SK-N-SH treated with all-trans-retinoic acid at 6 μM for 48 hours (cell line): ENCODE results near the gene GRM4.

Experiments used
- ARNTL ChIP-seq: fragments of 450-650 bp; formaldehyde crosslinking; IDR thresholded peaks from 2 replicates; pipeline ENCODE4 v1.5.0; 2020; ENCODE audit warnings: low read depth, mild to moderate bottlenecking, moderate library complexity, borderline replicate concordance
- BACH2 ChIP-seq: fragments of 250-450 bp; sonication (Bioruptor Pico); IDR thresholded peaks from 2 replicates; pipeline ENCODE4 v1.9.0; 2021; ENCODE audit warnings: mild to moderate bottlenecking, borderline replicate concordance
- CREB5 ChIP-seq: fragments of 250-450 bp; sonication (Bioruptor Pico); IDR thresholded peaks from 2 replicates; pipeline ENCODE4 v1.5.1; 2020; ENCODE audit warnings: low read depth, mild to moderate bottlenecking, moderate library complexity
- ESRRG ChIP-seq: fragments of 250-450 bp; sonication (Bioruptor Pico); IDR thresholded peaks from 2 replicates; pipeline ENCODE4 v1.6.1; 2021; ENCODE audit warnings: mild to moderate bottlenecking
- OSR1 ChIP-seq: fragments of 250-450 bp; sonication (Bioruptor Pico); IDR thresholded peaks from 2 replicates; pipeline ENCODE4 v1.8.0; 2022; ENCODE audit warnings: moderate library complexity, mild to moderate bottlenecking, inconsistent platforms
- PATZ1 ChIP-seq: fragments of 250-450 bp; sonication (Bioruptor Pico); IDR thresholded peaks from 2 replicates; pipeline ENCODE4 v1.8.0; 2020; ENCODE audit warnings: mild to moderate bottlenecking, moderate library complexity, borderline replicate concordance
- POU6F1 ChIP-seq: fragments of 250-450 bp; sonication (Bioruptor Pico); IDR thresholded peaks from 2 replicates; pipeline ENCODE4 v1.8.0; 2021; ENCODE audit warnings: low read depth, mild to moderate bottlenecking, moderate library complexity, borderline replicate concordance
- PPARA ChIP-seq: fragments of 250-450 bp; sonication (Bioruptor Pico); IDR thresholded peaks from 2 replicates; pipeline ENCODE4 v1.5.0; 2020; ENCODE audit warnings: mild to moderate bottlenecking, borderline replicate concordance
- TOX ChIP-seq: fragments of 250-450 bp; sonication (Bioruptor Pico); IDR thresholded peaks from 2 replicates; pipeline ENCODE4 v1.8.0; 2021; ENCODE audit warnings: mild to moderate bottlenecking, moderate library complexity, borderline replicate concordance
- TSHZ2 ChIP-seq: fragments of 250-450 bp; sonication (Bioruptor Pico); IDR thresholded peaks from 2 replicates; pipeline ENCODE4 v1.5.0; 2020; ENCODE audit warnings: mild to moderate bottlenecking, moderate library complexity
- ZFP3 ChIP-seq: fragments of 250-450 bp; sonication (Bioruptor Pico); IDR thresholded peaks from 2 replicates; pipeline ENCODE4 v1.5.0; 2020; ENCODE audit warnings: mild to moderate bottlenecking, moderate library complexity
- ZNF565 ChIP-seq: fragments of 450-650 bp; formaldehyde crosslinking; conservative IDR thresholded peaks from 2 replicates; pipeline ENCODE4 v1.5.0; 2020; ENCODE audit warnings: low read depth, mild to moderate bottlenecking, moderate library complexity
- ZNF70 ChIP-seq: fragments of 450-650 bp; formaldehyde crosslinking; IDR thresholded peaks from 2 replicates; pipeline ENCODE4 v1.5.0; 2020; ENCODE audit warnings: mild to moderate bottlenecking, moderate library complexity

- no peak for TF ChIP-seq ZNF565 (CRISPR knock-in tag)
- no peak for TF ChIP-seq BACH2
- no peak for TF ChIP-seq ESRRG
- TF ChIP-seq PPARA: no peak
- TF ChIP-seq POU6F1 (CRISPR knock-in tag): no peak
- TF ChIP-seq OSR1: no peak
- no peak for TF ChIP-seq PATZ1 (CRISPR knock-in tag)
- TF ChIP-seq ARNTL (CRISPR knock-in tag): no peak
- no peak for TF ChIP-seq TOX (CRISPR knock-in tag)
- no peak for TF ChIP-seq CREB5
- no peak for TF ChIP-seq TSHZ2 (CRISPR knock-in tag)
- no peak for TF ChIP-seq ZFP3
- no peak for TF ChIP-seq ZNF70 (CRISPR knock-in tag)
These were observed 167.3 kb downstream of the GRM4 start for GRCh38 chr6:33978412-33979150.
